ENCODE measurements around the gene YWHAE. TPM values are rescaled to one million over a fixed set of nuclear protein-coding genes. Genes with fewer than 3 reads are reported as not detected.

The YWHAE gene
- 436 and 639 TPM in 2 replicates for total RNA-seq

GRCh38 chr17:1399679-1400512 lies at the start of gene YWHAE:
TSS of gene YWHAE (minus strand) at chr17:1400222. CDS start at chr17:1400110, 112 bp downstream.

Other genes starting within 250 kb of the YWHAE start
- gene ABR, start 220.2 kb downstream of the YWHAE start, total RNA-seq: 18.1 and 63.1 TPM in 2 replicates
- not detected in 2 replicates for gene BHLHA9, start 129.8 kb downstream of the YWHAE start, total RNA-seq
- gene TRARG1, start 120.6 kb downstream of the YWHAE start, total RNA-seq: not detected in 2 replicates
- gene CRK, start 56.0 kb upstream of the YWHAE start, total RNA-seq: 121 and 129 TPM in 2 replicates
- 85.1 and 211 TPM in 2 replicates for gene MYO1C, start 92.5 kb upstream of the YWHAE start, total RNA-seq
- gene INPP5K, start 116.4 kb upstream of the YWHAE start, total RNA-seq: 23.2 and 44.9 TPM in 2 replicates
- 20.2 and 32.9 TPM in 2 replicates for gene PITPNA, start 162.6 kb upstream of the YWHAE start, total RNA-seq
- gene SLC43A2, start 228.6 kb upstream of the YWHAE start, total RNA-seq: 3.8 and 8.5 TPM in 2 replicates
- gene SCARF1, start 245.5 kb upstream of the YWHAE start, total RNA-seq: 0.34 and 0.43 TPM in 2 replicates
- gene RILP, start 249.6 kb upstream of the YWHAE start, total RNA-seq: 3.4 and 3.6 TPM in 2 replicates